T-helper 22 cell (primary cell): ENCODE measurements around the gene NCK2.

Experiments used
- DNase-seq: peaks from one replicate; pipeline ENCODE4 v3.0.0-alpha.2; 2020; ENCODE audit warnings: low read depth

NCK2 gene

GRCh38 chr2:105813405-105813804, 68.7 kb downstream of the NCK2 start:
- no peak for DNase-seq

GRCh38 chr2:105814291-105814940, 69.7 kb downstream of the NCK2 start:
- DNase-seq, result no peak

- DNase-seq, result no peak
These were observed 70.7 kb downstream of the NCK2 start for GRCh38 chr2:105815401-105815800.

- no peak for DNase-seq
These were observed 75.4 kb downstream of the NCK2 start for GRCh38 chr2:105820151-105820550.

- no peak for DNase-seq
These were observed 76.0 kb downstream of the NCK2 start for GRCh38 chr2:105820691-105821090.

GRCh38 chr2:105821428-105822125, 76.9 kb downstream of the NCK2 start:
- DNase-seq, result no peak

GRCh38 chr2:105822186-105822585, 77.5 kb downstream of the NCK2 start:
- DNase-seq, result peak; percentile 5

- no peak for DNase-seq
These were observed 79.7 kb downstream of the NCK2 start for GRCh38 chr2:105824446-105824845.

GRCh38 chr2:105827351-105828096, 82.8 kb downstream of the NCK2 start:
- DNase-seq, result no peak

GRCh38 chr2:105828558-105828957, 83.8 kb downstream of the NCK2 start:
- no peak for DNase-seq

- no peak for DNase-seq
These were observed 90.2 kb downstream of the NCK2 start for GRCh38 chr2:105834931-105835330.

- DNase-seq, result no peak
These were observed 91.6 kb downstream of the NCK2 start for GRCh38 chr2:105836341-105836740.

GRCh38 chr2:105836840-105837692, 92.4 kb downstream of the NCK2 start:
- DNase-seq, result no peak

GRCh38 chr2:105839793-105840192, 95.1 kb downstream of the NCK2 start:
- no peak for DNase-seq

GRCh38 chr2:105840933-105841332, 96.2 kb downstream of the NCK2 start:
- no peak for DNase-seq

GRCh38 chr2:105841551-105841950, 96.8 kb downstream of the NCK2 start:
- no peak for DNase-seq

GRCh38 chr2:105842555-105842954, 97.8 kb downstream of the NCK2 start:
- no peak for DNase-seq

GRCh38 chr2:105843476-105844374, 99.0 kb downstream of the NCK2 start:
- DNase-seq, result no peak

- no peak for DNase-seq
These were observed 101.3 kb downstream of the NCK2 start for GRCh38 chr2:105845976-105846375.

GRCh38 chr2:105847056-105847455, 102.3 kb downstream of the NCK2 start:
- DNase-seq, result no peak

- DNase-seq, result no peak
These were observed 103.7 kb downstream of the NCK2 start for GRCh38 chr2:105848367-105848766.
